Cardiac septum (tissue), 1 donor: Measurements from ENCODE around the gene SIRT5. TPM values are rescaled to one million over a fixed set of nuclear protein-coding genes. Genes with fewer than 3 reads are reported as not detected.

Source experiments
- DNase-seq: peaks from one replicate; pipeline ENCODE4 v3.0.0-alpha.2; 2020; ENCODE audit warnings: low spot score
- intact Hi-C: fragments of 100-400 bp; cut with DNase I; formaldehyde crosslinking; loops from one replicate; pipeline ENCODE4 v1.14.0; 2022
- total RNA-seq: library from RNA; stranded (reverse); fragmentation: NEBNext Ultra II Directional; extraction: Animal tissue kit (Norgen Biotek cat#: 25700); gene quantifications from one replicate; pipeline ENCODE4 v1.2.1, GENCODE V29; 2021
- donor health status: DM: no; HTN: no; CAD: no.

SIRT5 gene
- total RNA-seq, 1 donor from 2014 or later: 36.4 TPM

- intact Hi-C loops: no loop called here
- no peak for DNase-seq
These were observed 28.5 kb upstream of the SIRT5 start for GRCh38 chr6:13545885-13546284.

GRCh38 chr6:13548500-13549210, 25.7 kb upstream of the SIRT5 start:
- intact Hi-C loops: no loop called here
- DNase-seq: no peak

DNA sequence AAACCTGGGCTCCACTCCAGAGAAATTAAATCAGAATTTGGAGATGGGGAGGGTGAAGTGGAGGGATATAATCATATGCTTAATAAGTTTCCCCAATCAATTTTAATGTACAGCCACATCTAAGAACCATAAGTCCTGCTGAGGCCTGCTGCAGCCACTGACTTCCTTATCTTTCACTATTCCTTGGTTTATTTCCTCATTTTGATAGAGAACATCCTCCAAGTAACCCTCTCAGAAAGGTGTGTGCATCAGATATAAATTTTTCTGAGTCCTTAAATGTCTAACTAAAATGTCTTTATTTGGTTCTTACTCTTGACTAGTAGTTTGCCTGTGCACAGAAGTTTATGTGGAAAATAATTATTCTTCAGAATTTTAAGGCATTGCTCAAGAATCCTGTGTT, 23.7 kb upstream of the SIRT5 start:
- intact Hi-C loops: no loop called here
- no peak for DNase-seq

DNA sequence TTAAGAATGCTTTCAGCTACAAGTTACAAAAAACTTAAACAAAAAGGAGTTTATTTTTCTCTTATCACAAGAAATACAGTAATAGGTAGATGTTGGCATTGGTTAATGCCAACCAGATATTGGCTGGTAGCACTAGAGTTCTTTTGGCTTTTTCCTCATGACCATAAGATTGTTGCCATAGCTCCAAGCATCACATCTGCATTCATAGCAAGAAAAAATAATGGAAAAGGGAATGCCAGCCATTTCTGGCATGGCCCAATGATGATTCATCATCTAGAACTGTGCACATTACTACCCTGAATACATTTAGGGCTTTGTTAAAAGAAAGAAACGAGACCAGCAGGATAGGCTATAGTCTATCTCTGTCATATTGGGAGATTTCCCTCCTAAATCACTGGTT, 20.8 kb upstream of the SIRT5 start:
- DNase-seq: no peak
- intact Hi-C loops: no loop called here

- DNase-seq: peak; percentile 79
- intact Hi-C loops: no loop called here
These were observed 19.5 kb upstream of the SIRT5 start for GRCh38 chr6:13554929-13555333.

DNA sequence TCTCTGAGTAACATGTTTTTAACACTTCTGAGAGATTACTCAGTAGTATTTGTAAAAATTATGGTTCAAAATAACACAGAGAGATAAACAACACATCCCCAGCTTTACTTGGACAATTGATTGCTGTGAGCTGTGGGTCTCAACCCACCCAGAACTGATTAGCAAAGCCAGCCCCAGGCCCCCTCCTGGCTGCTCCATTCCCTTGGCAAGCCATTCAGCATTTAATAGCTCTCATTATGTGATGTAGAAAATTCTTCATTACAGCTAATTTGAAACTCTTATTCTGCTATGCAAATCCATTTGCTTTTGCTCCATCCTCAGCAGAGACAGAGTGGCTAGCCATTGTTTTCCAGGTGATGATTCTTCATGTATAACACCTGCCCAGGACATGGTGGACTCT, 16.6 kb upstream of the SIRT5 start:
- DNase-seq: no peak
- intact Hi-C loops: no loop called here

- intact Hi-C loops: no loop called here
- no peak for DNase-seq
These were observed 15.7 kb upstream of the SIRT5 start for GRCh38 chr6:13558718-13559117.

- intact Hi-C loops: no loop called here
- no peak for DNase-seq
These were observed 15.2 kb upstream of the SIRT5 start for GRCh38 chr6:13559251-13559650.

- intact Hi-C loops: no loop called here
- DNase-seq: no peak
These were observed 14.3 kb upstream of the SIRT5 start for GRCh38 chr6:13559968-13560650.

- DNase-seq: no peak
- intact Hi-C loops: no loop called here
These were observed 13.8 kb upstream of the SIRT5 start for GRCh38 chr6:13560651-13561044.

- DNase-seq: no peak
These were observed 12.7 kb upstream of the SIRT5 start for GRCh38 chr6:13561624-13562267.

DNA sequence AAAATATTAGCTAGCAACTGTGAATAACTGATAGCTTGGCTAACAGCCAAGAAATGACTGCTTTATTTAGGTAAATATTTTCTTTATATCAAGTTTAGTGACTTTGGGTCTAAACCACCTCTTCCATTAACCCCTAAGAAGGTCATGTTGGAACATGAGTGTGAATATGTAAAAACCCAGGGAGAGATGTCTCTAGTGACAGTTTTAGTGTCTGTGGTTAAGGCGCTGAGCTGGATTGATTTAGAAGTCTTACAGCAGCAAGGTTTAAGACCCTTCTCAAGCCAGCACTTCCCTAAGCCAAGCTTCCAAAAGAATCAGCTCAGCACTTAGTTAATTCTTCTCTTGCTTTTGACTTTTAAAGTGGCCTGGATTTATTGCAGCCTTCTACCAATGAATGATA, 11.4 kb upstream of the SIRT5 start:
- intact Hi-C loops: no loop called here
- no peak for DNase-seq

More at GRCh38 chr6:13561624-13562267, 12.7 kb upstream of the SIRT5 start:
- intact Hi-C loops: no loop called here

GRCh38 chr6:13565921-13566320, 8.5 kb upstream of the SIRT5 start:
- no peak for DNase-seq

GRCh38 chr6:13566500-13566899, 7.9 kb upstream of the SIRT5 start:
- intact Hi-C loops: no loop called here
- no peak for DNase-seq

More at GRCh38 chr6:13565921-13566320, 8.5 kb upstream of the SIRT5 start:
- intact Hi-C loops: no loop called here

- DNase-seq: no peak
- intact Hi-C loops: no loop called here
These were observed 5.4 kb upstream of the SIRT5 start for GRCh38 chr6:13568970-13569369.

GRCh38 chr6:13572240-13572639, 2.2 kb upstream of the SIRT5 start:
- DNase-seq: no peak
- intact Hi-C loops: loop anchor here (5.0 kb wide), 1 partner anchor 45 kb away; no protein-coding TSS in a partner anchor

- intact Hi-C loops: loop anchor here (5.0 kb wide), 1 partner anchor 46 kb away; no protein-coding TSS in a partner anchor
- no peak for DNase-seq
These were observed 1.3 kb upstream of the SIRT5 start for GRCh38 chr6:13572951-13573654.

- intact Hi-C loops: loop anchor here (2.0 to 5.0 kb wide), 3 partner anchors 46 to 237 kb away; partner anchors contain the start of gene GFOD1
- DNase-seq: no peak
These were observed 711 bp upstream of the SIRT5 start for GRCh38 chr6:13573669-13574110.

GRCh38 chr6:13574149-13574570, 241 bp upstream of the SIRT5 start:
- intact Hi-C loops: loop anchor here (2.0 to 5.0 kb wide), 3 partner anchors 47 to 237 kb away; partner anchors contain the start of gene GFOD1
- peak; percentile 95 for DNase-seq

DNA sequence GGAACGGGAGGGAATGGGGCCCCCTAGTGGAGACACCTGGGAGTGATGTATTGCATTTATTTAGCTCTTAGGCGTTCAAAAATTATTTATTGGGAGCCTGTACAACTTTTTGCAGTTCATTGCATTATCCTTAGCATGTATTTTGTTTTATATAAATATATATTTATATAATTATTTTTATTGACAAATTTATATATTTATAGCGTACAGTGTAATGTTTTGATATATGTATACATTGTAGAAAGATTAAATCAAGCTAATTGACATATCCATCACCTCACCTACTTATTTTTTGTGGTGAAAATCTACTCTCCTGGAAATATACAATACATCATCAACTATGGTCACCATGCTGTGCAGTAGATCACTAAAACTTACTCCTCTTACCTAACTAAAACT, 975 bp downstream of the SIRT5 start:
- DNase-seq: no peak
- intact Hi-C loops: loop anchor here (2.0 to 5.0 kb wide), 3 partner anchors 37 to 239 kb away; partner anchors contain the start of gene GFOD1
